ENCODE data around the gene ME3.

Gene ME3

GRCh38 chr11:86482692-86483091 lies 189.7 kb downstream of the ME3 start:
- DNase-seq: no peak

GRCh38 chr11:86481399-86481798 lies 191.0 kb downstream of the ME3 start:
- DNase-seq: no peak

DNA sequence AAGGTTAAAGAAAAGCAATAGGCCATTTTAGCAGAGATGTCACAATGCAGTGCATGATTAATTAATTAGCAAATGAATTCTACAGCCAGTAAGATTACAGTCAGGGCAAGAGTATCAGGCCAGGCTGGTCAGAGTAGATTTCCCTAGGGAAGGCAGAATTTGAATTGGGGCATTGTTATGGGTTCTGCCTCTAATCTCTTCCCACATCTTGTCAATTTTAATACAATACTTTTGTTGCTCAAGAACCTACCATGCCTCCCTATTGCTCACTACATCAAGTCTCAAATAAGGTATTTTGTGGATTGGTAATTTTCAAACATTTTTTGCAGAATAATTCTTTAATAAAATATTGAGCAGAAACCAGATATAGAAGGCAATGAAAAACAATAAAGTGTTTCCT lies 194.1 kb downstream of the ME3 start:
- DNase-seq: no peak

GRCh38 chr11:86477495-86478155 lies 194.8 kb downstream of the ME3 start:
- DNase-seq: no peak

DNA sequence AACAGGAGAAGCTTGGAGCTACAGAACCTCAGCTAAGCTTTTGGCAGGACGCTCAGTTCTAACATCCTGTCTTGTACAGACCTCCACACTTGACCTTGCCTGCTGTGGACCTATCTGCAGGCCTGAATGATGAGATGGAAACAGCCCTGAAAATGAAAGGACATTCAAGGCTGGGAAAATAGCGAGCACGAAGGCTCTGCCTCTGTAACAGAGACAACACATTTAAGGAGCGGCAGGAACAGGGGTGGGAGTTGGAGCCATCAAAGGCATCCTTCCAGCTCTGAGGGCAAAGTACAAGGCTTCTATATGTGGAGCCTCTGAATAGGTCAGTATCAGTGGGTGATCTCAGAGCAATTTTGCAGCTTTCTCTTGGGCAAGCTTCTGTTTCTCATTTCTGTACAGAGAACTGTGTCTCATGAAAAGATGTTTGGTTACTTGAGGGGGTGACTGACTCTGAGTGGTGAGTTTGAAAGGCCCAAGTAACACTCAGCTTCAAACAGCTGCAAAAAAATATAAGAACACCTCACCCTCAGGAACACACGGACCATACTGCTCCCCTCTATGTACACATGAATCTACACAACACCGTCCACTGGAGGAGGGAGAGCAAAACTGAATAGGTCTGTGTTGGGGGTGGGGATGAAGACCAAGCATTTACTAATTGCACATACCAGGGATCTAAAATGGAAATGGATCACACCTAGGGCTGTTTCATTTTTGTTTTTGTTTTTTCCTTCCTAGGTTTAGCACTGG lies 196.1 kb downstream of the ME3 start:
- no peak for DNase-seq

GRCh38 chr11:86475027-86475426 lies 197.4 kb downstream of the ME3 start:
- no peak for DNase-seq

DNA sequence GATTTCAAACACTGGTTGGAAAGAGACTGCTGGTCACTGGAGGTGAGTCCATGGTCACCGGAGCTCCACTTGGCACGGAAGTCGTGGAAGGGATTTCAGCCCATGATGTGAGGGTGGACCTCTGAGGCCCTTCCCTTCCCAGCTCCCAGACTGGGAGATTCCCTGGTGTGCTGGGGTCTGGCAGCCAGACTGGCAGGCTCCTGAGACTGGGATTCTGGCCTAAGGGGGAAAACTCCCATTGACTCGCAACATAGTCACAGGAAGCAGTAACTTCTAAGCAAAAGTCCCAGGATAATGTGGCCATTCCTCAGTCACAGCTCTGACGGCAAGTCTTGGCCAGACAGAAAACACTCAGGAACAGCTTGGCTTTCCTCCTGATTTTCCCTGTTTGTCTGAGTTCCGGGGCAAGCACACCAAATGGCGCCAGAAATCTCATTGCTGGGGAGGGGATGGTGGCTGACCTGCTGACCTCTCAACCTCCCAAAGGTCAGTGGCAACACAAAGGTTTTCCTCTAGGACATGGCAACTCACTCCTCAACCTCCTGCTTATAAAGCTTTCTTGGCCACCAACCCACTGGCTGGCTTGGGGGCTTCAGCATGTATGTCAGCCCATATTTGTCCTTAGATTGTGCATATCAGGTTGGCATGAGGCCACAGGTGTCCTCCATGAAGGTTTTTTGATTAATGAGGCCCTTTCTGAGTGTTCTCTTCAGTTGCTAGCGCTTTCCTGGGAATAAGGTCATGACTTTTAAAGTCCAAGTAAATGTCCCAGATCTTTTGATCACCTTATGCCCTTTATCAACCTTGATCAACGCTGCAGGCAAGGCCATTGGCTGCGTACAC lies 198.2 kb downstream of the ME3 start:
- DNase-seq: no peak

DNA sequence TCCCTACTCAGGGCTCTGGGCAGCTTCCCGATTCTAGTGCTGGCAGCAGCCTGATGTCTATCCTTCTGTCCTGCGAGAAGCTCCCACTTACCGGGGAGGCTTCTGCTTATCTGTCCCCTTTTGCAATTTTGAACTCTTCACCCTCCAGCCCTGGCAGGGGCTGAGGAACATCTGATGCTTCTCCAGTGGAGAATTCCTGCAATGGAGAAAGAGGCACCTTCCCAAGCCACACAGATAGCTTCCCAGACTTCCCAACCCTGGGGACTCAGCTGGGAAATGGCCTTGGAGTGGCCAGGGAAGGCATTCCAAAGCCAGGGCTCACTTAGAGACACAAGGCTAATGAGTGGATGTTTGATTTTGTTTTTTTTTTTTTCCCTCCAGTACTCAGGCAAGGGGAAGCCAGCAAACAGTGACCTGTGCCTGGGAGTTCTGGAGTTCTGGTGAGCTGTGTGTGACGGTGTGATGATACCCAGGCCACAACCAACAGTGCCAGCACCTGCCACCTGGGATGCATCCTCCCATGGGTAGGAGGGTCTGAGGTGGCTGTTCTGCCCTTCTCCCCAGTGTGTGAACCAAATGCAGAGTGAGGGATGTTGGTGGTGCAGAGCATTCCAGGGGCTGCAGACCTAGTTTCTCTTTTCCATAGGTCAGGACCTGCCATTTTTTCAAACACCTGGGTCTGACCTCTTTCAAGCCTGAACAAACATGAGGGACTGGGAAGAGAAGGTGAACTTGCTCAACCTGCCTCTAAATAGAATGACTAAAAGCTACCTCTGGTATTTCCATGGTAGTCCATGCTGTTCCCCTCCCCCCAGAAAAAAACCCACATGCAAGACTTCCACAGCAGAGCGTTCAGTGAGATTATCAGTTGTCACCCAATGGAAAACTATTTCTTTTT lies 202.7 kb downstream of the ME3 start:
- no peak for DNase-seq

DNA sequence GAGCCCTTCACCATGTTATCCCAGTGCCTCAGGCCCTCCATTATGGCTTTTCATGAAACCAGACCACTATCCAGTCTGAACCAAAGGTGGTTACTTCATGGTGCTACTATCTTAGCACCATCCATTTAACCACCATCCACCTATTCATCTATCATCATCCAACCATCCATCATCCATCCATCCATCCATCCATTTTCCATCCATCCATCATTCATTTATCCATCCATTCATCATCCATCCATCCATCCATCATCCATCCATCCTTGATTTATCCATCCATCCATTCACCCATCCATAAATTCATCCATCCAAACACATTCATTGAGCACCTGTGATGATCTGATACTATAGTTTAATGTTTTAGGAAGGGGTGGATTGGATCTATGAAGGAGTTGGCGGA lies 204.2 kb downstream of the ME3 start:
- DNase-seq: no peak

GRCh38 chr11:86464509-86465221 lies 207.8 kb downstream of the ME3 start:
- DNase-seq: no peak

DNA sequence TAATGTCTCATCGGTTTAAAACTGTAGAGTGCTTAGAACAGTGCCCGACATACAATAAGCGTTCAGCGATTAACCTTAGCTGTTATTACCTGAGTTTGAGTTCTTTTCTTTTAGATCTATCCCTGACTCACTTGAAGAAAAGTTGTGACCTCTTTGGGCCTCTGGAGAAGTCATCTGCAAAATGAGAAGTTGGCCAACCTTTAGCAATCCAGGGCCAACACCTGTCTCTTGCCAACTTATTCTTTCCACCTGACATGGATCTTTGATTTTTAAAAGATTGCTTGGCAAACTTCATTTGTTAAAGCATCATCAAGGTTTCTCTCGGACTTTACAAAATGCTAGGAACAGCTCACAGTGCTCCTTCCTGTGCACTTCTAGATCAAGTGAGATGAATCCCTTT lies 208.5 kb downstream of the ME3 start:
- no peak for DNase-seq

GRCh38 chr11:86463120-86463519 lies 209.3 kb downstream of the ME3 start:
- no peak for DNase-seq

GRCh38 chr11:86461892-86462291 lies 210.5 kb downstream of the ME3 start:
- no peak for DNase-seq

GRCh38 chr11:86460461-86461385 lies 211.7 kb downstream of the ME3 start:
- no peak for DNase-seq

- no peak for DNase-seq
These were observed 212.5 kb downstream of the ME3 start for GRCh38 chr11:86459682-86460460.

GRCh38 chr11:86459002-86459385 lies 213.4 kb downstream of the ME3 start:
- no peak for DNase-seq

GRCh38 chr11:86458294-86459001 lies 214.0 kb downstream of the ME3 start:
- no peak for DNase-seq

GRCh38 chr11:86456075-86456939 lies 216.1 kb downstream of the ME3 start:
- peak; percentile 90 for DNase-seq
